B cell (primary cell): ENCODE data around the gene PRIMPOL.

Experiments
- CTCF ChIP-seq: fragments of 200-600 bp; IDR thresholded peaks from one replicate; pipeline ENCODE4 v1.8.0; 2022; ENCODE audit warnings: antibody characterized with exemption, mild to moderate bottlenecking
- EZH2 ChIP-seq: IDR thresholded peaks from 2 replicates; pipeline ENCODE4 v1.6.1; 2012; ENCODE audit warnings: borderline replicate concordance, low read depth, mild to moderate bottlenecking, moderate library complexity, low read length; ENCODE audit not compliant: insufficient read depth, poor library complexity, severe bottlenecking

- TF ChIP-seq CTCF (no peak), EZH2 (no peak)
Measured at GRCh38 chr4:184675821-184676492, 26.4 kb downstream of the PRIMPOL start.
